ENCODE measurements around the gene PTTG1.

DNA sequence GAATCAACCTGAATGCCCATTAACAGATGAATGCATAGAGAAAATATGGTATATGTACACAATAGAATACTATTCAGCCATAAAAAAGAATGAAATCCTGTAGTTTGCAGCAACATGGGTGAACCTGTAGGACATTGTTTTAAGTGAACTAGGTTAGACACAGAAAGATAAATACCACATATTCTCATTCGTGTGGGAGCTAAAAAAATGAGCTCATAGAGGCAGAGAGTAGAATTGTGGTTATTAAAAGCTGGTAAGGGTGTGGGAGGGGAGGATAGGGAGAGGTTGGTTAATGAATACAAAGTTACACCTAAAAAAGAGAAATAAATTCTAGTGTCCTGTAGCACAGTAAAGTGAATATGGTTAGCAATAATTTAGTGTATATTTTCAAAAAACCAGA lies 23.5 kb downstream of the PTTG1 start:
- TF ChIP-seq SUZ12 (IDR thresholded peaks at IDR 0.05; ENCODE audit: extremely low read depth, insufficient read depth, insufficient read length) (no peak), ZNF274 (IDR thresholded peaks at IDR 0.05; ENCODE audit: low read depth, low read length) (no peak), YY1 (IDR thresholded peaks at IDR 0.05; ENCODE audit: insufficient read depth, insufficient read length) (no peak)
